HepG2 (cell line): ENCODE results near the gene GATD1. TPM values are rescaled to one million over a fixed set of nuclear protein-coding genes. Genes with fewer than 3 reads are reported as not detected.

Experiments used
- AHR ChIP-seq: IDR thresholded peaks from 2 replicates; pipeline ENCODE4 v1.6.1; 2018; ENCODE audit warnings: missing genetic modification reagents, missing compliant biosample characterization
- BORCS8-MEF2B ChIP-seq: sonication (generic); formaldehyde crosslinking; IDR thresholded peaks from 2 replicates; pipeline ENCODE4 v1.8.0; 2022; ENCODE audit warnings: mild to moderate bottlenecking, missing genetic modification reagents
- FLYWCH1 ChIP-seq: sonication (generic); formaldehyde crosslinking; IDR thresholded peaks from 2 replicates; pipeline ENCODE4 v1.8.1; 2023; ENCODE audit warnings: mild to moderate bottlenecking, missing genetic modification reagents
- FOXM1 ChIP-seq: sonication (generic); formaldehyde crosslinking; IDR thresholded peaks from 2 replicates; pipeline ENCODE4 v1.5.0; 2020; ENCODE audit warnings: missing genetic modification reagents
- GATAD2A ChIP-seq: IDR thresholded peaks from 2 replicates; pipeline ENCODE4 v1.6.1; 2016
- HOXA3 ChIP-seq: sonication (generic); formaldehyde crosslinking; IDR thresholded peaks from 2 replicates; pipeline ENCODE4 v1.5.0; 2020; ENCODE audit warnings: missing genetic modification reagents
- JDP2 ChIP-seq: sonication (generic); formaldehyde crosslinking; IDR thresholded peaks from 2 replicates; pipeline ENCODE4 v1.8.1; 2022; ENCODE audit warnings: missing genetic modification reagents, borderline replicate concordance
- KDM5A ChIP-seq: fragments of 200-600 bp; sonication (generic); IDR thresholded peaks from 2 replicates; pipeline ENCODE4 v1.7.0; 2018; ENCODE audit warnings: antibody characterized with exemption, mild to moderate bottlenecking, low read length, borderline replicate concordance
- MBNL3 ChIP-seq: fragments of 250-450 bp; sonication (Bioruptor Pico); conservative IDR thresholded peaks from 2 replicates; pipeline ENCODE4 v1.8.0; 2022; ENCODE audit warnings: mild to moderate bottlenecking, inconsistent platforms
- NFKB2 ChIP-seq: sonication (generic); formaldehyde crosslinking; IDR thresholded peaks from 2 replicates; pipeline ENCODE4 v1.4.0; 2020; ENCODE audit warnings: missing genetic modification reagents, borderline replicate concordance
- PHB2 ChIP-seq: fragments of 450-650 bp; IDR thresholded peaks from 2 replicates; pipeline ENCODE4 v1.6.1; 2018; ENCODE audit not compliant: partially characterized antibody
- PPARG ChIP-seq: conservative IDR thresholded peaks from 2 replicates; pipeline ENCODE4 v1.6.1; 2016; ENCODE audit warnings: missing biosample characterization, missing genetic modification reagents
- RCOR2 ChIP-seq: IDR thresholded peaks from 2 replicates; pipeline ENCODE4 v1.6.1; 2016; ENCODE audit warnings: missing biosample characterization, missing genetic modification reagents
- SKI ChIP-seq: fragments of 450-650 bp; IDR thresholded peaks from one replicate; pipeline ENCODE4 v1.6.1; 2018; ENCODE audit warnings: mild to moderate bottlenecking; ENCODE audit not compliant: partially characterized antibody
- STAG1 ChIP-seq: sonication (generic); formaldehyde crosslinking; IDR thresholded peaks from 2 replicates; pipeline ENCODE4 v1.4.0; 2020; ENCODE audit warnings: missing genetic modification reagents
- STAT5B ChIP-seq: sonication (generic); formaldehyde crosslinking; IDR thresholded peaks from 2 replicates; pipeline ENCODE4 v1.4.0; 2020; ENCODE audit warnings: missing genetic modification reagents
- TBL1XR1 ChIP-seq: fragments of 150-350 bp; IDR thresholded peaks from 2 replicates; pipeline ENCODE4 v1.6.1; 2014; ENCODE audit warnings: borderline replicate concordance, low read length; ENCODE audit not compliant: partially characterized antibody
- TEAD3 ChIP-seq: optimal IDR thresholded peaks from 2 replicates; pipeline ENCODE3; 2016; ENCODE audit warnings: borderline replicate concordance
- ZFP82 ChIP-seq: sonication (generic); formaldehyde crosslinking; IDR thresholded peaks from 2 replicates; pipeline ENCODE4 v1.5.1; 2020; ENCODE audit warnings: mild to moderate bottlenecking, missing genetic modification reagents, borderline replicate concordance
- ZMYM4 ChIP-seq: sonication (generic); formaldehyde crosslinking; IDR thresholded peaks from 2 replicates; pipeline ENCODE4 v1.8.1; 2023; ENCODE audit warnings: mild to moderate bottlenecking, missing genetic modification reagents
- ZNF17 ChIP-seq: sonication (generic); formaldehyde crosslinking; IDR thresholded peaks from 2 replicates; pipeline ENCODE4 v1.5.0; 2020; ENCODE audit warnings: mild to moderate bottlenecking, missing genetic modification reagents
- ZNF20 ChIP-seq: sonication (generic); formaldehyde crosslinking; IDR thresholded peaks from 2 replicates; pipeline ENCODE4 v1.4.0; 2020; ENCODE audit warnings: mild to moderate bottlenecking, moderate library complexity, missing genetic modification reagents
- ZNF232 ChIP-seq: sonication (generic); formaldehyde crosslinking; IDR thresholded peaks from 2 replicates; pipeline ENCODE4 v1.4.0; 2020; ENCODE audit warnings: missing genetic modification reagents, borderline replicate concordance
- ZNF382 ChIP-seq: sonication (generic); formaldehyde crosslinking; IDR thresholded peaks from 2 replicates; pipeline ENCODE4 v1.5.0; 2020; ENCODE audit warnings: missing genetic modification reagents, mild to moderate bottlenecking, borderline replicate concordance
- ZNF44 ChIP-seq: sonication (generic); formaldehyde crosslinking; IDR thresholded peaks from 2 replicates; pipeline ENCODE4 v1.5.1; 2020; ENCODE audit warnings: mild to moderate bottlenecking, missing genetic modification reagents
- ZNF546 ChIP-seq: sonication (generic); formaldehyde crosslinking; conservative IDR thresholded peaks from 2 replicates; pipeline ENCODE4 v1.8.1; 2023; ENCODE audit warnings: mild to moderate bottlenecking, missing genetic modification reagents
- ZNF569 ChIP-seq: sonication (generic); formaldehyde crosslinking; IDR thresholded peaks from 2 replicates; pipeline ENCODE4 v1.5.0; 2020; ENCODE audit warnings: mild to moderate bottlenecking, missing genetic modification reagents, moderate library complexity, borderline replicate concordance
- ZNF788 ChIP-seq: sonication (generic); formaldehyde crosslinking; IDR thresholded peaks from 2 replicates; pipeline ENCODE4 v1.5.0; 2020; ENCODE audit warnings: mild to moderate bottlenecking, missing genetic modification reagents, borderline replicate concordance
- ZSCAN31 ChIP-seq: sonication (generic); formaldehyde crosslinking; IDR thresholded peaks from 2 replicates; pipeline ENCODE4 v1.5.0; 2020; ENCODE audit warnings: low read depth, mild to moderate bottlenecking, missing genetic modification reagents
- polyA plus RNA-seq, 8 experiments: library from polyadenylated mRNA; depleted of rRNA in 3 of 8; stranded (reverse) in 7 of 8; unstranded in 1 of 8; fragments of >200 nt; fragmentation: Illumina TruSeq in 4 of 8; extraction: Trizol in 4 of 8; gene quantifications; 2 replicates each; pipeline versions ENCODE4 v1.2.1 to v1.2.3, GENCODE V29; 2011 to 2016; ENCODE audit warnings: low read depth in 4 of 8, missing spikeins in 1 of 8, mixed read lengths in 1 of 8; ENCODE audit not compliant: insufficient read depth in 1 of 8
- total RNA-seq, 5 experiments: library from RNA; depleted of rRNA; stranded (reverse); fragments of >200 nt; fragmentation: Illumina TruSeq; extraction: Trizol; gene quantifications; 2 replicates each; pipeline ENCODE4 v1.2.3, GENCODE V29; 2016; ENCODE audit warnings: low read depth in 1 of 5
- TF ChIP-seq, protein P1 (sequence below): sonication (generic); formaldehyde crosslinking; IDR thresholded peaks from 2 replicates; pipeline ENCODE4 v1.4.0; 2020; ENCODE audit warnings: missing genetic modification reagents, borderline replicate concordance
- TF ChIP-seq, protein P2 (sequence below): IDR thresholded peaks from 2 replicates; pipeline ENCODE4 v1.6.1; 2016; ENCODE audit warnings: missing genetic modification reagents, missing compliant biosample characterization

Gene GATD1
- total and polyA plus RNA-seq, 2 of the 13 experiments (the other 11 are each of a cell fraction or from before 2014, with no cell fraction given): 31.3 to 60.5 TPM

DNA sequence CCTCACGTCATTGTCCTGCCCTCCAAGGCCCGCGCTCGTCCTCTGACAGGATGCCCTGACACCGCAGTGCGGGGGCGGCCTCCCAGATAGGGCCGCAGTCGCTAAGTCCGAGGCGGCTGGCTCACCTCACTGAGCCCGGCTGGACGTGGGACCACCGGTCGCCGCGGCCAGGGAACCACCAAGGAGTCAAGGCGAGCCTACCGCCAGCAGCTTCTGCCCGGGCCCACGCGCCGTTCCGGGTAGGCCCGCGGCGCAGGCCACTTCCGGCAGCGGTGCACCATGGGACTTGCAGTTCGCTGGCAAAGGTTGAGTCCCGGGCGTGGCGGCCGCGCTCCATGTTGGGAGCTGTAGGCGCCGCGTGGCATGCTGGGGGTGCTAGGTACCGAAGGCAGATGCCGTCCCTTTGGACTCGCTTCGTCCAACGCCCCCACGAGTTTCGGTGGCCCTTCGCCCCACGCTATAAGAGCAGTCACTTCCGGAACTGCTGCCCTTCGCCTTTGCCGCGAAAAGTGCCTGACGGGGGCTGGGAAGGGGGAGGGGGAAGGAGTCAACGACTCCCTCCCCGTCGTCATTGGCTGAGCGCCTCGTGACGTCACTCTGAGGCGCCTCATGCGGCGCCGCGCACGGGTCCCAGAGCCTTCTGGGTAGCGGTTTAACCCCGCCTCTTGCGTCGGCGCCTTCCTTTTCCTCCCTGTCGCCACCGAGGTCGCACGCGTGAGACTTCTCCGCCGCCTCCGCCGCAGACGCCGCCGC, 32.2 kb upstream of the GATD1 start, which contains the start of gene RPLP2 (continued):
- TF ChIP-seq, protein P1, sequence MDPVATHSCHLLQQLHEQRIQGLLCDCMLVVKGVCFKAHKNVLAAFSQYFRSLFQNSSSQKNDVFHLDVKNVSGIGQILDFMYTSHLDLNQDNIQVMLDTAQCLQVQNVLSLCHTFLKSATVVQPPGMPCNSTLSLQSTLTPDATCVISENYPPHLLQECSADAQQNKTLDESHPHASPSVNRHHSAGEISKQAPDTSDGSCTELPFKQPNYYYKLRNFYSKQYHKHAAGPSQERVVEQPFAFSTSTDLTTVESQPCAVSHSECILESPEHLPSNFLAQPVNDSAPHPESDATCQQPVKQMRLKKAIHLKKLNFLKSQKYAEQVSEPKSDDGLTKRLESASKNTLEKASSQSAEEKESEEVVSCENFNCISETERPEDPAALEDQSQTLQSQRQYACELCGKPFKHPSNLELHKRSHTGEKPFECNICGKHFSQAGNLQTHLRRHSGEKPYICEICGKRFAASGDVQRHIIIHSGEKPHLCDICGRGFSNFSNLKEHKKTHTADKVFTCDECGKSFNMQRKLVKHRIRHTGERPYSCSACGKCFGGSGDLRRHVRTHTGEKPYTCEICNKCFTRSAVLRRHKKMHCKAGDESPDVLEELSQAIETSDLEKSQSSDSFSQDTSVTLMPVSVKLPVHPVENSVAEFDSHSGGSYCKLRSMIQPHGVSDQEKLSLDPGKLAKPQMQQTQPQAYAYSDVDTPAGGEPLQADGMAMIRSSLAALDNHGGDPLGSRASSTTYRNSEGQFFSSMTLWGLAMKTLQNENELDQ: no peak
- TF ChIP-seq HOXA3 (CRISPR knock-in tag) (peak; percentile 93), RCOR2 (CRISPR knock-in tag) (no peak), ZNF788 (CRISPR knock-in tag) (peak; percentile 90; the same call in 1 of the 2 replicates), ZFP82 (CRISPR knock-in tag) (peak; percentile 96), STAT5B (peak; percentile 41; the same call in 1 of the 2 replicates), NFKB2 (0 out of 2 replicates have a peak, but pooled peaks have one; percentile 9), SKI (peak; percentile 34), JDP2 (CRISPR knock-in tag) (no peak), ZNF569 (CRISPR knock-in tag) (no peak), ZNF44 (CRISPR knock-in tag) (no peak), ZSCAN31 (peak; percentile 15; the same call in 1 of the 2 replicates), AHR (CRISPR knock-in tag) (peak; percentile 49), TBL1XR1 (peak; percentile 78), ZNF17 (no peak), ZNF546 (peak; percentile 96), TEAD3 (CRISPR knock-in tag) (peak; percentile 34), FLYWCH1 (no peak), PPARG (CRISPR knock-in tag) (no peak; the same call in none of the 2 replicates), ZNF382 (CRISPR knock-in tag) (no peak), PHB2 (no peak), BORCS8-MEF2B (CRISPR knock-in tag) (peak; percentile 92; the same call in 1 of the 2 replicates), ZMYM4 (CRISPR knock-in tag) (no peak; the same call in 1 of the 2 replicates), KDM5A (peak; percentile 81), FOXM1 (CRISPR knock-in tag) (no peak), MBNL3 (CRISPR knock-in tag) (no peak), ZNF232 (peak; percentile 89), GATAD2A (no peak; the same call in 1 of the 2 replicates), ZNF20 (CRISPR knock-in tag) (no peak), STAG1 (no peak)
- TF ChIP-seq, protein P2, sequence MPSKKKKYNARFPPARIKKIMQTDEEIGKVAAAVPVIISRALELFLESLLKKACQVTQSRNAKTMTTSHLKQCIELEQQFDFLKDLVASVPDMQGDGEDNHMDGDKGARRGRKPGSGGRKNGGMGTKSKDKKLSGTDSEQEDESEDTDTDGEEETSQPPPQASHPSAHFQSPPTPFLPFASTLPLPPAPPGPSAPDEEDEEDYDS (CRISPR knock-in tag): peak; percentile 92
